Left colon (tissue), 2 donors: ENCODE measurements around the gene ZXDC. TPM values are rescaled to one million over a fixed set of nuclear protein-coding genes. Genes with fewer than 3 reads are reported as not detected.

Experiments
- ATAC-seq: fragments of 200-7000 bp; cut with Tn5 transposase; one replicate; pipeline ENCODE4 v1.9.1; 2020; ENCODE audit warnings: mild to moderate bottlenecking, moderate library complexity
- DNase-seq, 2 donors: peaks; one replicate each; pipeline ENCODE4 v3.0.0-alpha.2; 2020
- intact Hi-C, 2 donors: fragments of 100-400 bp; cut with DNase I in 1 of 2; cut with micrococcal nuclease in 1 of 2; formaldehyde crosslinking; loops; one replicate each; pipeline versions ENCODE4 v1.11.2 to v1.14.0; 2022; cut with DNase I, micrococcal nuclease
- total RNA-seq, 2 donors: library from RNA; stranded (reverse); fragmentation: NEBNext Ultra II Directional; extraction: Animal tissue kit (Norgen Biotek cat#: 25700); gene quantifications; one replicate each; pipeline ENCODE4 v1.2.1, GENCODE V29; 2021
- donor health status: DM: no; HTN: no; CAD: no.
- donor health status: DM: yes; HTN: yes; CAD: no.

The ZXDC gene
- total RNA-seq, 2 donors from 2014 or later: 25.7 to 30.2 TPM

DNA sequence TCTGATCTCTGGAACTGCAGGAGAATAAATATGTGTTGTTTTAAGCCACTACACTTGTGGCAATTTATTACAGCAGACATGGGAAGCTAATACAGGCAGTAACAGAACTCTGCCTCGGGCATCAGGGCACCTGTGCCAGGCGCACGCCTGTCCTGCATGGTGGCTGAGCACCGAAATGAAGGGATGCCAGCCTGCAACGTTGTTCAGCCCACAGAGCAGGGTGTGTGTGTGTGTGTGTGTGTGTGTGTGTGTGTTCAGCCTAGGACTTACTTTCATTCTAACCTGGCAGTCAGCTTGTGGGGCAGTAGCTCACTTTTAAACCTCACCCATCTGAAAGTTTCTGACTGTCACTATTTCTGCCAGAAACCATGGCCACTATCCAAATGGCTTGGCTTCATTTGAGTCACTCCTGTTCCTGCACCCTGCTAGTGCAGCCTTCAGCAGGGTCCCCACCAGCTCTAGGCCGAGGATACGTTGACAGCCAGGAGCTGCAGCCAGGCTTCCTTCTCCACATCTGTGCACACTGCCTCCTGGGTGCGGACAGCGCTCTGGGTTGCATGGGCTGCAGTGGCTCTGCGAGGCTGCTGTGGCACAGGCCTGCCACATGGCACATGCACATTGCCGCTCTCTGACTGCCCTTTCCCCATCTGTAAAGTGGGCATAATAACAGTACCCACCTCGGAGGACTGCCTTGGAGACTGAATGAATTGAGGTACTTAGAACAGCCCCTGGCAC lies 37.4 kb upstream of the ZXDC start:
- intact Hi-C loops: no loop called here
- no peak for DNase-seq
- no peak for ATAC-seq

- no peak for ATAC-seq
- DNase-seq: no peak
- intact Hi-C loops: no loop called here
Measured at GRCh38 chr3:126512026-126512425, 36.3 kb upstream of the ZXDC start.

- ATAC-seq (no peak), DNase-seq (no peak)
- intact Hi-C loops: no loop called here
Measured at GRCh38 chr3:126511291-126511690, 35.6 kb upstream of the ZXDC start.

DNA sequence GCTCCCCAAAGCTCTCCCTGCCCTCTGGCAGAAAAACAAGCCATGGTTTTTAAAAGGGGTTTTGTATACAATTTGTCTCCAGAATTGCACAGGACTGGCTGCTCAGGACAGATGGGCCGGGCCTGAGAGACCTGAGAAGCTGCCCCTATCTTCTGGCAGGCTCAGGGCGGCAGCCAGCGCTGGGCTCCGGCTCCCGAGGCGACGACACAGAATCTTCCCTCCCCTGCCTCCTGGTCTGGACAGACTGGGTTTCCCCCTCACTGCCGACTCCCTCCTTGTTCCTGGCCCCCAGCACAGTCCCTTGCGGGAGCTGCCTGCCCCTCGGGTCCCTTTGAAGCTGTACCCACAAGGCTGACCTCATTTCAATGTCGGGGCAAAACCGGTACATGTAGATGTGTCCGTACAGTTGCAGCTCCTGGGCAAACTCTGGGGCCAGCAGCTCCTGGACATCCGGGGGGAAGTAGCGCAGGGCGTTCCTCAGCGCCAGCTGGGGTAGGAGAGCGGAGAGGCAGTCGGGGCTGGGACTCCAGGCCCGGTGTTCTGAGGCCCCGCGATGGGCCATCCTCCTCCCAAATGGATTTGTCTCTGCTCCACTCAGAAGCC lies 34.7 kb upstream of the ZXDC start:
- intact Hi-C loops: no loop called here
- ATAC-seq (no peak), DNase-seq (no peak)

DNA sequence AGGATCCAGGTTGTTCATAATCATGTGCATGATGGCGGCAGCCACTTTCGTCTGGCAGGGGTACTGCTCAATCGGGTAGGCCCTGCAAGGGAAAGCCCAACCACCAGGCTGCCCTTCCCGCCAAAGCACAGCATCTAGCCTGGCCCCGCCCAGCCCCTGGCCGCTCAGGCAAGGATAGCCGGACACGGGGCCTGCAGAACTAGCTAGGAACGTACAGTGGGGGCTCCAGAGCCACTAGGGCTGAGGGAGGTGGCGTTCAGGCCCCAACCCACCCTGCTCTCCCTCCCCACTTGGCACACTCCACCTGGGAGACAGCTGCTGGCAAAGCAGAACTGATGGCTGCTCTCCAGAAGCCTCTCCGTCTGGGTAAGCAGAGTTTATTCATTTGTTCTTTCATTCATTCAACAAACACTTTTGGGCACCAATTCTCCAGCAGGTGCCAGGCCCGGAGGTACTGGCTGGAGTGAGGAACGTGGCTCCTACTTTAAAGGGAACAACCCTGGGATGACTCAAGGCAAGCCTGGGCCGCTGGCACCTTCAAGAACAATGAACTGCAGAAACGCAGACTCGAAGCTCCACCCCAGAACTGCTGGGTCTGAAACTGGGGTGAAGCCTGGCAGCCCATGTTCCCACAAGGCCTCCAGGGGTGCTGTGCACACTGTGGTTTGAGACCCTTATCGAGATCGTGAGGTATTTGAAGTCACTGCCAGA lies 34.1 kb upstream of the ZXDC start:
- intact Hi-C loops: no loop called here
- no peak for DNase-seq

GRCh38 chr3:126508564-126508964 lies 32.9 kb upstream of the ZXDC start:
- ATAC-seq (no peak), DNase-seq (no peak)
- intact Hi-C loops: no loop called here

More for the DNA sequence above, 34.1 kb upstream of the ZXDC start:
- no peak for ATAC-seq

DNA sequence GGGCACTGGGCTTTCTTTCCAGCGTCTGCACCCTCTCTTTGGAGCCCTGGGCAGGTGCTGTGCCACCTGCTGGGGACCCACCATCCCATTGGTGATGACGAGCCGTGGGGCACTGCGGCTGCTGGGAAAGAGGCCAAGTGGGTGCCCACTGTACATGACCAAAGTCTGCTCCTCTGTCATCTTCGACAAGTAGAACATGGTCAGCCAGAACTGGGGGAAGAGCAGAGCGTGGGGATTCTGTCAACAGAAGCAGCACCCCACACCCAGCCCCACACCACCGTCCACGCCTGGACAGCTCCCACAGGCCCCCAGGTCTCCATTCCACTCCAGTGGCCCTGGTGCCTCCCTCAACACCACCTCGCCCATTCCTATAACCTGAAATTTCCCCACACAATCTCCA lies 32.2 kb upstream of the ZXDC start:
- no peak for ATAC-seq
- DNase-seq: no peak
- intact Hi-C loops: no loop called here

DNA sequence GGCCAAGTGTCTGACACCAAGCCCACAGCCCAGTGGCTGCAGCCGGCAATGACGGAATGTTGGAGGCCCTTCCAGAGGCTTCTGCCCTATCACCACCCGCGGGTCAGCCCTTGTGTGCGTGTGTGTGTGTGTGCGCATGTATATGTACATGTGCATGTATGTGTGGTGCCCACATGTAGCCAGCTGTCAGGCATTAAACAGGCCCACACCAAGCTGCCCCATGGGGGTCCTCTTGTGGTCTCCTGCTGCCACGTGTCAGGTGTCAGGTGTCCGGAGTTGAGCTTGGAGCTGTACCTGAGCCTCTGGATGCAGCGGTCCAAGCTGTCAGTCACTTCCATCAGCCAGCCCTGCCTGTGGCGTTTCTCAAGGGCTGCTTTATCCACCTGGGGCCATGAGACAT lies 28.0 kb upstream of the ZXDC start:
- ATAC-seq (no peak), DNase-seq (no peak)
- intact Hi-C loops: no loop called here

DNA sequence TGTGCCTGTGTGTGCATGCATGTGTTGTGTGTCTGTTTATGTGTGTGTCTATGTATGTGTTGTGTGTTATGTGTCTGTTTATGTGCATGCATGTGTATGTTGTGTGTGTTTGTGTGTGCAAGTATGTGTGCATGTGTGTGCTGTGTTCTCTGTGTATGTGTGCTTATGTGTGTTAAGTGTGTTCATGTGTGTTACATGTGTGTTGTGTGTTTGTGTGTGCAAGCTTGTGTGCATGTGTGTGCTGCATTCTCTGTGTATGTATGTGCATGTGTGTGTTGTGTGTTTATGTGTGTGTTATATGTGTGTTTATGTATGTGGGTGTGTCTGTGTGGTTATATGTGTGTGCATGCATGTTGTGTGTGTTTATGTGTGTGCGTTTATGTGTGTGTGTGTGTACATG lies 27.0 kb upstream of the ZXDC start:
- no peak for DNase-seq
- intact Hi-C loops: no loop called here
- ATAC-seq: no peak

- intact Hi-C loops: no loop called here
- ATAC-seq: no peak
- no peak for DNase-seq
Measured at GRCh38 chr3:126501736-126502135, 26.0 kb upstream of the ZXDC start.

DNA sequence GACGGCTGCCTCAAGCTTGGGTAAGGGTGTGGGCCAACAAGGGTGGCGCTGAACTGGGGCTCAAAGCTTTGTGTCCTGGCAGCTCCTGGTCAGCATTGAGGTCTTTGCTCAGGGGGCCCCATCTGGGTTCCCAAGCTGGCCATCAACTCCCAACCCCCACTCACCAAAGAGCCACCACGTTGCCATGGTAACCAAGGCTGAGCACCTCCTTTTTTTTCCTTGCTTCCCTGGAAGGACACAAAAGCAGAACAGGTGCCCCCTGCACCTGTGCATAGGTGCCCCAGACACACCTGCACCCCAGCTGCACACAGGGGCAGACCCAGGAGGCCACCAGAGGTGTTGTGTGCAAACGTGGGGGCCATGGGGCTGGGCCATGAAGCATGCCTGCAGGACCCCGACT lies 25.4 kb upstream of the ZXDC start:
- intact Hi-C loops: no loop called here
- no peak for DNase-seq
- ATAC-seq: no peak

DNA sequence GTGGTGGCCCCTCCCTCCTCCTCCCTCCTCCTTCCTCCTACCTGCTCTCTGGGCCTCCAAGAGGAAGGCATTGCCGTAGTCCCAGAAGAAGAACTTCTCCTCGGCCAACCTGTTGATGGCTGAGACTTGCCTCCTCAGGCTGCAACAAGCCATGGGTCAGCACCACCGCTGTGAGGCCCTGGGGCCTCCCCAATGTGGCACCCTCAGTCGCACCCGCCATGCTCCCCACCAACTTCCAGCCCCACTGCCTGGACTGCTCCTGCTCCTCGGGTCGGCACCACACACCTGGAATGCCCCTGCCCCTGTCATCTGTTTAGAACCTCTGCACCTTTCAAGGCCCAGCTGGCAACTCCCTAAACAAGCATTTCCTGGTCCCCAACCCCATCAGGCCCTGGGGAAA lies 24.3 kb upstream of the ZXDC start:
- DNase-seq: no peak
- ATAC-seq: no peak
- intact Hi-C loops: no loop called here

DNA sequence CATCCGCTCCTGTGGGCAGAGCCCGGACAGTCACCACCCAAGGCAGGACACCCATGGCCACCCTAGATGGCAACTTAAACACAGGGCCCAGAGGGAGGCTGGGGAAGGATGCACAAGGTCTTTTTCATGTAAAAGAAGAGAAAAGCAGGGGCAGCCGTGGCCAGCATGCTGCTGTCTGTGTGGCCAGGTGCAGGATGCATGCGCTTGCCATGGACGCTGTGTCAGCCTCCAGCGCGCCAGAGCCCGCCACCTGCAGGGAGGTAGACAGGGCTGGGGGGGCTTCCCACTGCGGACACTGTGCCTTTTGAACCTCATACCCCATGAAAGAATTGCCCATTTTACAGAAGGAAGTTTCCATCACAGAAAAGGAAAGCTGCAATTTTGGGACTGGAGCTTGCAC lies 23.7 kb upstream of the ZXDC start:
- ATAC-seq (no peak), DNase-seq (no peak)
- intact Hi-C loops: no loop called here

GRCh38 chr3:126498929-126499328 lies 23.2 kb upstream of the ZXDC start:
- no peak for ATAC-seq
- intact Hi-C loops: no loop called here
- no peak for DNase-seq

- ATAC-seq (no peak), DNase-seq (no peak)
- intact Hi-C loops: no loop called here
Measured at GRCh38 chr3:126498461-126498860, 22.8 kb upstream of the ZXDC start.

DNA sequence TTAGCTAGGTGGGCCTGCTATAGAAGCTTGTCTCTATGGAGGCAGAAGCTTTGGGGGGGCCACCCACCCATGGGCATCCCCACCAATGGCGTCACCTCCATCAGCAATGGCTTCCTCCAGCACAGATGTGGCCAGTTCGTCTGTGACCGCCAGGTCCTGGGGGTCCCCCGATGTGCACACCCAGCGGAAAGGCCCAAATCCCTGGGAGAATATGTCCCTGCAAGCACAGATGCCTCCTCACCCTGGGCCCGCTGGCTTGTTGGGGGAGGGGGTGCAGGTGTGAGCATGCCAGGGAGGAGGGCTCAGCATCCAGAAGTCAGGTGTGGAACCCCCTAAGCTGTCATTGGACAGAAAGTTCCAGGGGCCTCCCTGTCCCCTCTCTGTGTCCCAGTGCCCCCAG lies 22.3 kb upstream of the ZXDC start:
- DNase-seq (no peak), ATAC-seq (no peak)
- intact Hi-C loops: no loop called here

DNA sequence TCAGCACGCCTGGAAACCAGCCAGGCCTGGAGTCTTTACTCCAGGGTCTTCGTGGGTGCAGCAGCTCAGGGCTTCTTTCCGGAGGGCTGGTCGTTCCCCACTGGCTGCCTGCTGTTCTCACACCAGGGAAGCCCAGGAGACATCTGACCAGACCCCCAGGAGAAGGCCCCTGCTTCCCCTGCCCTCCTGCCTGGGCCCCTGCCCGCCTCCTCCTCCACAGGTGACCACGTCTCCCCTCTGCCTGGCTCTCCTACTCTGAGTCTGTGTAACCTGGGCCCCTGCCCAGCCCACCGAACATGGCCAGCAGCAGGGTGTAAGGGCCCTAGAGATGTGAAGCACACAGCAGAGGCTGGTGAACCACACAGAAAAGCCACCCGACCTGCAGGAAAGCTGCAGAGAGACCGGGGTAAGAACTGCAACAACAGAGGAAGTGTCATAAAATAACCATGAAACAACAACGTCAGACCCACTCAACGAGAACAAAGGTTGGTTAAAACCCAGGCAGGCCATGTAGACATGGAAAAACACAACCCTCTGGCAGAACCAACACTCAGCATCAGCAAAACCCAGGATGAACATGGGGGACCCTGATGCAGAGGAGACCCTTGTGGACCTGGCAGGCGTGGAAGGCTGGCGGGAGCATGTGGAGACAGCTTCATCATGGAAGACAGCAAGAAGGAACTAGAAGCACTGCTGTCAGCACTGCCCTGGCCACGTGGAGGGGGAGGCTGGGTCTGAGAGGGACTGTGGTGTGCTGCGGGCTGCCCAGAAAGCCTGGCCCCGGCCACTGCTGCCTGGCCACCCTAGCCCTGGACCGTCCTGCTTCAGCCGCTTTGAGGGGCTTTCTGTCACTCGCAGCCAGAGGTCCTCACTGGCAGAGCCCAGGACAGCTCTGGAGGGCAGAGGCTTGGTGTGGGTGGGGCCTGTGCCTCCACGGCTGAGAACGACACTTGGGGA lies 21.5 kb upstream of the ZXDC start:
- intact Hi-C loops: no loop called here
- ATAC-seq (no peak), DNase-seq (no peak)

DNA sequence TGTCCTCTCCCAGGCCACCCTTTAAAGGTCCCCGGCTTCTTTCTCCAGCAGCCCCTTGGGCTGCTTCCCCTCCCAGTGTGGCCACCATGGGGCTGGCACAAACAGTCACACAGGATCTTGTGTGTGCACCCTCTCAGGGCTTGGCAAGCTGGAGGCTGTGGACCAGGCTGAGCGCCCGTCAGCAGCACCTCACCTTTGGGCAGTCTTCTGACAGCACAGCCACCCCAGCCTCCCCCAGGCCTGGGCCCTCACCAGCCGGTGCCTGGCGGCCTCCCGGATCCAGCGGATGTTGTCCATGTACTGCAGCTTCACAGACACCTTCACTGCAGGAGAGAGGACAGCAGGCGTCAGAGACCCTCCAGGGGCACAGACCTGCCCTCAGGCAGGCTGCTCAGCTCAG lies 20.1 kb upstream of the ZXDC start:
- no peak for DNase-seq
- intact Hi-C loops: no loop called here
- no peak for ATAC-seq

GRCh38 chr3:126494970-126495230 lies 19.2 kb upstream of the ZXDC start:
- ATAC-seq: no peak
- no peak for DNase-seq
- intact Hi-C loops: no loop called here
